GM18868 (cell line): ENCODE data around the gene VIL1.

Source experiments
- ATAC-seq: cut with Tn5 transposase; IDR thresholded peaks from one replicate; pipeline ENCODE4 v1.9.1; 2021; ENCODE audit warnings: mild to moderate bottlenecking, moderate library complexity; ENCODE audit not compliant: unreplicated experiment

VIL1 gene

GRCh38 chr2:218394298-218395089 is 24.4 kb upstream of the VIL1 start:
- ATAC-seq: no peak

- no peak for ATAC-seq
These were observed 23.9 kb upstream of the VIL1 start for GRCh38 chr2:218395090-218395444.

GRCh38 chr2:218395456-218395825 is 23.5 kb upstream of the VIL1 start:
- ATAC-seq: no peak

GRCh38 chr2:218395826-218396687 is 22.9 kb upstream of the VIL1 start:
- ATAC-seq: peak; percentile 50

- ATAC-seq: no peak
These were observed 22.0 kb upstream of the VIL1 start for GRCh38 chr2:218396688-218397462.

- ATAC-seq: no peak
These were observed 21.5 kb upstream of the VIL1 start for GRCh38 chr2:218397463-218397819.

- ATAC-seq: peak; percentile 18
These were observed 21.0 kb upstream of the VIL1 start for GRCh38 chr2:218397820-218398436.

GRCh38 chr2:218398437-218399390 is 20.2 kb upstream of the VIL1 start:
- ATAC-seq: peak; percentile 28

GRCh38 chr2:218399391-218400166 is 19.3 kb upstream of the VIL1 start, which contains the start of gene CTDSP1:
Gene CTDSP1, plus strand, starts transcription at chr2:218399868. Its CDS starts 223 bp downstream, at chr2:218400091.
- ATAC-seq: peak; percentile 37

GRCh38 chr2:218400167-218400929 is 18.6 kb upstream of the VIL1 start:
- ATAC-seq: no peak

GRCh38 chr2:218400930-218401881 is 17.7 kb upstream of the VIL1 start:
- no peak for ATAC-seq

GRCh38 chr2:218401890-218402289 is 17.0 kb upstream of the VIL1 start:
- ATAC-seq: no peak

- no peak for ATAC-seq
These were observed 16.4 kb upstream of the VIL1 start for GRCh38 chr2:218402491-218402901.

GRCh38 chr2:218402911-218403411 is 16.0 kb upstream of the VIL1 start:
- no peak for ATAC-seq

GRCh38 chr2:218403810-218404209 is 15.1 kb upstream of the VIL1 start:
- no peak for ATAC-seq

GRCh38 chr2:218404351-218405085 is 14.4 kb upstream of the VIL1 start:
- no peak for ATAC-seq
